ENCODE results near the gene PPP2R1B.

The PPP2R1B gene

GRCh38 chr11:111733611-111734088 is 32.5 kb downstream of the PPP2R1B start:
- Histone ChIP-seq H3K4me3 (ENCODE audit: low read depth in 1 of 2, low read length in 2 of 2) (peak overlapping the region in 1 of 2 donors; percentile 10), H3K9ac (ENCODE audit: low read length) (peak overlapping the region; percentile 45), H3K4me1 (ENCODE audit: insufficient read depth, low read length) (peaks cover 91% of the 10 kb centered on the region), H3K27ac (ENCODE audit: low read depth, low read length) (peak overlapping the region; percentile 59), H3K36me3 (ENCODE audit: insufficient read depth, low read length) (peaks cover 8% of the 10 kb centered on the region), H3K27me3 (ENCODE audit: control insufficient read depth in 1 of 2, insufficient read depth in 2 of 2, low read length in 2 of 2) (no peaks in the 10 kb centered on the region), H3K9me3 (ENCODE audit: low read length) (no peaks in the 10 kb centered on the region)

GRCh38 chr11:111733016-111733415 is 33.2 kb downstream of the PPP2R1B start:
- Histone ChIP-seq H3K27ac (ENCODE audit: low read depth, low read length) (peak overlapping the region; percentile 59), H3K9me3 (ENCODE audit: low read length) (no peaks in the 10 kb centered on the region), H3K4me1 (ENCODE audit: insufficient read depth, low read length) (peaks cover 85% of the 10 kb centered on the region), H3K4me3 (ENCODE audit: low read depth in 1 of 2, low read length in 2 of 2) (peak overlapping the region in 1 of 2 donors; percentile 10), H3K9ac (ENCODE audit: low read length) (peak overlapping the region; percentile 45), H3K27me3 (ENCODE audit: control insufficient read depth in 1 of 2, insufficient read depth in 2 of 2, low read length in 2 of 2) (no peaks in the 10 kb centered on the region), H3K36me3 (ENCODE audit: insufficient read depth, low read length) (peaks cover 2% of the 10 kb centered on the region)

DNA sequence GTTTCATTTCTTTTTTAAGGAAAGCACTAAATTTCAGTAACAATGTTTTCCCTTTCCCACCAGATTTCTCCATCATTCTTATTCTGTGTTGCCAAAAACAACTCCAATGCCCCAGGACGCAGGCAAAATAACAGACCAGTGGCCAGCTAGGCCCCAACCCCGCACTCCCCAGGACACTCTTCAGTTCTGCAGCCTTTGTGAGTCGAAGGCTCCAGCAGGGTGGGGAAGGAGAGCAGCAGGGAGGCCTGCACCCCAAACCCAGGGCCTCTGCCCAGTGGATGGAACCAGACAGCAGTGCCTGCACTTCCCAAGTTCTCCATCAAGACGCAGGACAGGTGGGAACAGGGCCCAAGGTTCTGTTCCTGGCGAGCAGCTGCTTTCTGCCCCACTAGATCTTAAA is 34.4 kb downstream of the PPP2R1B start:
- Histone ChIP-seq H3K9ac (ENCODE audit: low read length) (no peak overlapping the region), H3K36me3 (ENCODE audit: insufficient read depth, low read length) (peaks cover 12% of the 10 kb centered on the region), H3K27me3 (ENCODE audit: control insufficient read depth in 1 of 2, insufficient read depth in 2 of 2, low read length in 2 of 2) (no peaks in the 10 kb centered on the region), H3K4me3 (ENCODE audit: low read depth in 1 of 2, low read length in 2 of 2) (no peak overlapping the region), H3K27ac (ENCODE audit: low read depth, low read length) (peak overlapping the region; percentile 14), H3K4me1 (ENCODE audit: insufficient read depth, low read length) (peaks cover 73% of the 10 kb centered on the region), H3K9me3 (ENCODE audit: low read length) (no peaks in the 10 kb centered on the region)

DNA sequence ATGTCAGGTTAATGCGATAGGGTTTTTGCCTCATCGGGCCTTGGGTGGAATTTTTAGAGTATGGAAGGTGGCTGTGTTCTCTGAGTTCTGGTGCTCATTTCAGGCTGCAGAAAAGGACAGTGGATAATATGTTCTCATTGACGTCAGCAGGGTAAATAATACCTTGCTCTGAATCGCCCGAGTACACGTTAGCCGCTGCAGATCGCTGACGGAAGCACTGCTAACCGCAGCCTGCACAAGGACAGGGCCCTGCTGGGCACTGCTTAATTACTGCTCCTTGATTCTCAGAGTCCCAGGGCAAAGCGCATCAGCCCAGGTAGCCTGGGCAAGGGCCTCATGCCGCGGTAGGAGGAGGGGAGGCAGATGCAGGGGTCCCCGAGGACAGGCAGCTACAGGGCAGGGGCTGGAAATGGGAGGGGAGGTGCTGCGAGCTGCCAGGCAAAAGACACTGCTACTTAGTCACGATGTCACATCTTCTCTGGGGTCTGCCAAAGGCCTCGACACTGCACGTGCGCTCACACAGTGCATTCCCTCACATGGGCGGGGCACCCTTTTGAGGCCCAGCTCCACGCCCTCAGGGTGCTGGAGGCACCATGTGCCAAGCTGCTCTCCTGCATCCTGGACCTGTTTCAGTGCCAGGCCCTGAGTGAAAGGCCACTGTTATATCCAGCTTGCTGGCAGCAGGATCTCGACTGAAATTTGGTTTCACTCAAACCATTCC is 35.2 kb downstream of the PPP2R1B start:
- H3K27ac ChIP-seq (ENCODE audit: low read depth, low read length): no peak overlapping the region
- no peaks in the 10 kb centered on the region for H3K9me3 ChIP-seq (ENCODE audit: low read length)
- H3K27me3 ChIP-seq (ENCODE audit: control insufficient read depth in 1 of 2, insufficient read depth in 2 of 2, low read length in 2 of 2): no peaks in the 10 kb centered on the region
- no peak overlapping the region for H3K4me3 ChIP-seq (ENCODE audit: low read depth in 1 of 2, low read length in 2 of 2)
- peaks cover 12% of the 10 kb centered on the region for H3K36me3 ChIP-seq (ENCODE audit: insufficient read depth, low read length)
- H3K9ac ChIP-seq (ENCODE audit: low read length): no peak overlapping the region
- H3K4me1 ChIP-seq (ENCODE audit: insufficient read depth, low read length): peaks cover 65% of the 10 kb centered on the region

- Histone ChIP-seq H3K27me3 (ENCODE audit: control insufficient read depth in 1 of 2, insufficient read depth in 2 of 2, low read length in 2 of 2) (no peaks in the 10 kb centered on the region), H3K4me3 (ENCODE audit: low read depth in 1 of 2, low read length in 2 of 2) (no peak overlapping the region), H3K27ac (ENCODE audit: low read depth, low read length) (no peak overlapping the region), H3K9me3 (ENCODE audit: low read length) (no peaks in the 10 kb centered on the region), H3K9ac (ENCODE audit: low read length) (no peak overlapping the region), H3K36me3 (ENCODE audit: insufficient read depth, low read length) (peaks cover 14% of the 10 kb centered on the region), H3K4me1 (ENCODE audit: insufficient read depth, low read length) (peaks cover 53% of the 10 kb centered on the region)
Observed at GRCh38 chr11:111729831-111730311, 36.3 kb downstream of the PPP2R1B start.

DNA sequence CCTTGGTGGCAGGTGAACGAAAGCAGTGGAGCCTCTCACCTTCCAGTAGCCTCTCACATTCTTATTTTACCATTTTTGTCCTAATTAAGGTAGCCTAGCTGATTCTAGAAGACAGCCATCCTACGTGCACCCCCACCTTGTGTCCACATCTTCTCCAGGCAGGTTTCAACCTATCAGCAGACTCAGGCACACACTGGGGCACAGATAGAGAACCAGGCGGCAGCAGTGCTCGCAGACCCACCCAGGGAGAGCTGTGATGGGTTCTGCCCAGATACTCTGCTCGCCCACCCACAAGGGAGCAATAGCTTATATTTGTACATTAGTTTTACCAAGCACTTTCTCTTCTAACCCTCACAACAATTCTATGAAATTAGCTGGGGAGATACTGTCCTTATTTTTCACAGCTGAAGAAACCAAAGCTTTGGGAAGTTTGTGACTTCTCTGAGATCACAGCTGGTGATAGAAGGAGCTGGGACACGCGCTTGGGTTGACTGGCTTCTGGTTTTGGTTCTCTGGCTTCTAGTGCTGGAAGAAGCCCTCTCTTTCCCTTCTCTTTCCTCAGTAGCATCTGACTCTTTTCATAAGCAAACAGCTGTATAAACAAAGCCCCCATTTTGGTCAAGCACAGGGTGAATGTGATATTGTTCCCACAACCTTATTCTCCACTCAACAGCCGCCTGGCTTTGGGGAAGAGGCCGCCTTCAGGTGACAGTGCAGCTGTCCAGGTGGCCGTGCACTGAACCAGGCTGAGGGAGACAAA is 36.9 kb downstream of the PPP2R1B start:
- peaks cover 47% of the 10 kb centered on the region for H3K4me1 ChIP-seq (ENCODE audit: insufficient read depth, low read length)
- peaks cover 20% of the 10 kb centered on the region for H3K36me3 ChIP-seq (ENCODE audit: insufficient read depth, low read length)
- H3K9me3 ChIP-seq (ENCODE audit: low read length): no peaks in the 10 kb centered on the region
- H3K9ac ChIP-seq (ENCODE audit: low read length): no peak overlapping the region
- H3K27me3 ChIP-seq (ENCODE audit: control insufficient read depth in 1 of 2, insufficient read depth in 2 of 2, low read length in 2 of 2): no peaks in the 10 kb centered on the region
- no peak overlapping the region for H3K4me3 ChIP-seq (ENCODE audit: low read depth in 1 of 2, low read length in 2 of 2)
- no peak overlapping the region for H3K27ac ChIP-seq (ENCODE audit: low read depth, low read length)

GRCh38 chr11:111727431-111727830 is 38.8 kb downstream of the PPP2R1B start:
- Histone ChIP-seq H3K9ac (ENCODE audit: low read length) (no peak overlapping the region), H3K4me1 (ENCODE audit: insufficient read depth, low read length) (peaks cover 29% of the 10 kb centered on the region), H3K36me3 (ENCODE audit: insufficient read depth, low read length) (peaks cover 36% of the 10 kb centered on the region), H3K27me3 (ENCODE audit: control insufficient read depth in 1 of 2, insufficient read depth in 2 of 2, low read length in 2 of 2) (no peaks in the 10 kb centered on the region), H3K27ac (ENCODE audit: low read depth, low read length) (no peak overlapping the region), H3K9me3 (ENCODE audit: low read length) (no peaks in the 10 kb centered on the region), H3K4me3 (ENCODE audit: low read depth in 1 of 2, low read length in 2 of 2) (no peak overlapping the region)

DNA sequence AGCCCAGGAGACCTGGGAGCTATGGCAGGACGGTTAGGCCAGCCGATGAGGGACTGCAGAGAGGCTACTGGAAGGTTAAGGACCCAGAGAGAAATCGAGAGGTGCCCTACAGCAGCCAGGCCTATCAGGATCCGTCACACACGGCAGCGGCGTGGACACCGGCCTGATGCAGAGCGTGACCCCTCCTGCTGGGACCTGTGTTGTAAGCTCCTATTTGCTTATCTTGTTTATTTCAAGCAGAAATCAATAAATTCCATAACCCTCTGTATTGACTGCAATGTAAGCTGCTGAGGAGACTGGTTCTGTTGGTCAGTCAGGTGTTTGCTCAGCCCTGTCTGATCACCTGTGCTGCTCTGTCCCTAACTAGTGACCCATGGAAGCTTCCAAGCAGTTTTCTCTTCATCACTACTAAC is 39.9 kb downstream of the PPP2R1B start:
- Histone ChIP-seq H3K4me3 (ENCODE audit: low read depth in 1 of 2, low read length in 2 of 2) (no peak overlapping the region), H3K27ac (ENCODE audit: low read depth, low read length) (no peak overlapping the region), H3K27me3 (ENCODE audit: control insufficient read depth in 1 of 2, insufficient read depth in 2 of 2, low read length in 2 of 2) (no peaks in the 10 kb centered on the region), H3K4me1 (ENCODE audit: insufficient read depth, low read length) (peaks cover 19% of the 10 kb centered on the region), H3K36me3 (ENCODE audit: insufficient read depth, low read length) (peaks cover 47% of the 10 kb centered on the region), H3K9ac (ENCODE audit: low read length) (no peak overlapping the region), H3K9me3 (ENCODE audit: low read length) (no peaks in the 10 kb centered on the region)

- Histone ChIP-seq H3K4me3 (ENCODE audit: low read depth in 1 of 2, low read length in 2 of 2) (no peak overlapping the region), H3K27ac (ENCODE audit: low read depth, low read length) (no peak overlapping the region), H3K4me1 (ENCODE audit: insufficient read depth, low read length) (peaks cover 13% of the 10 kb centered on the region), H3K9ac (ENCODE audit: low read length) (no peak overlapping the region), H3K36me3 (ENCODE audit: insufficient read depth, low read length) (peaks cover 54% of the 10 kb centered on the region), H3K27me3 (ENCODE audit: control insufficient read depth in 1 of 2, insufficient read depth in 2 of 2, low read length in 2 of 2) (no peaks in the 10 kb centered on the region), H3K9me3 (ENCODE audit: low read length) (no peaks in the 10 kb centered on the region)
Observed at GRCh38 chr11:111725621-111726020, 40.6 kb downstream of the PPP2R1B start.

- Histone ChIP-seq H3K27ac (ENCODE audit: low read depth, low read length) (no peak overlapping the region), H3K36me3 (ENCODE audit: insufficient read depth, low read length) (peaks cover 63% of the 10 kb centered on the region), H3K9ac (ENCODE audit: low read length) (no peak overlapping the region)
Observed at GRCh38 chr11:111724615-111725129, 41.5 kb downstream of the PPP2R1B start.

DNA sequence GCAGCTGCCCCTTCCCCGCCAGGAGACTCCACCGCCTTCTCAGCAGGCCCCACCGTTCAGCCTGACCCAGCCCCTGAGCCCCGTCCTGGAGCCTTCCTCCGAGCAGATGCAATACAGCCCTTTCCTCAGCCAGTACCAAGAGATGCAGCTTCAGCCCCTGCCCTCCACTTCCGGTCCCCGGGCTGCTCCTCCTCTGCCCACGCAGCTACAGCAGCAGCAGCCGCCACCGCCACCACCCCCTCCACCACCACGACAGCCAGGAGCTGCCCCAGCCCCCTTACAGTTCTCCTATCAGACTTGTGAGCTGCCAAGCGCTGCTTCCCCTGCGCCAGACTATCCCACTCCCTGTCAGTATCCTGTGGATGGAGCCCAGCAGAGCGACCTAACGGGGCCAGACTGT is 42.6 kb downstream of the PPP2R1B start:
- Histone ChIP-seq H3K27ac (ENCODE audit: low read depth, low read length) (no peak overlapping the region), H3K4me1 (ENCODE audit: insufficient read depth, low read length) (peaks cover 6% of the 10 kb centered on the region), H3K9me3 (ENCODE audit: low read length) (no peaks in the 10 kb centered on the region), H3K27me3 (ENCODE audit: control insufficient read depth in 1 of 2, insufficient read depth in 2 of 2, low read length in 2 of 2) (no peaks in the 10 kb centered on the region), H3K4me3 (ENCODE audit: low read depth in 1 of 2, low read length in 2 of 2) (no peak overlapping the region), H3K9ac (ENCODE audit: low read length) (no peak overlapping the region), H3K36me3 (ENCODE audit: insufficient read depth, low read length) (peaks cover 66% of the 10 kb centered on the region)

More at GRCh38 chr11:111724615-111725129, 41.5 kb downstream of the PPP2R1B start:
- Histone ChIP-seq H3K27me3 (ENCODE audit: control insufficient read depth in 1 of 2, insufficient read depth in 2 of 2, low read length in 2 of 2) (no peaks in the 10 kb centered on the region), H3K4me3 (ENCODE audit: low read depth in 1 of 2, low read length in 2 of 2) (no peak overlapping the region), H3K9me3 (ENCODE audit: low read length) (no peaks in the 10 kb centered on the region), H3K4me1 (ENCODE audit: insufficient read depth, low read length) (peaks cover 8% of the 10 kb centered on the region)
